Activated naive CD4-positive, alpha-beta T cell treated with anti-CD3 and anti-CD28 coated beads, Interleukin-2, amount 50 U/mL, for 24 hours (primary cell): ENCODE measurements around the gene KCNH4.

Experiments used
- H3K27ac Mint-ChIP-seq: one replicate; pipeline ENCODE4 v1.8.0; 2021; ENCODE audit warnings: mild to moderate bottlenecking, mixed read lengths
- H3K27me3 Mint-ChIP-seq: one replicate; pipeline ENCODE4 v1.8.0; 2021; ENCODE audit warnings: mixed read lengths
- H3K36me3 Mint-ChIP-seq: one replicate; pipeline ENCODE4 v1.8.0; 2021; ENCODE audit warnings: mixed read lengths
- H3K4me1 Mint-ChIP-seq: one replicate; pipeline ENCODE4 v1.8.0; 2021; ENCODE audit warnings: mixed read lengths
- H3K4me3 Mint-ChIP-seq: one replicate; pipeline ENCODE4 v1.8.0; 2021; ENCODE audit warnings: mild to moderate bottlenecking, mixed read lengths
- H3K9me3 Mint-ChIP-seq: one replicate; pipeline ENCODE4 v1.8.0; 2021; ENCODE audit warnings: mixed read lengths

Gene KCNH4

GRCh38 chr17:42201458-42201772, 20.5 kb upstream of the KCNH4 start:
- Mint-ChIP-seq H3K9me3 (no peaks in the 10 kb centered on the region), H3K27me3 (no peaks in the 10 kb centered on the region), H3K27ac (peak overlapping the region; percentile 48), H3K4me1 (no peaks in the 10 kb centered on the region), H3K36me3 (peaks cover 5% of the 10 kb centered on the region), H3K4me3 (no peak overlapping the region)

GRCh38 chr17:42200706-42201457, 19.9 kb upstream of the KCNH4 start:
- Mint-ChIP-seq H3K36me3 (peaks cover 5% of the 10 kb centered on the region), H3K27ac (peak overlapping the region; percentile 43), H3K4me3 (no peak overlapping the region), H3K27me3 (no peaks in the 10 kb centered on the region), H3K9me3 (no peaks in the 10 kb centered on the region), H3K4me1 (no peaks in the 10 kb centered on the region)

- Mint-ChIP-seq H3K27me3 (no peaks in the 10 kb centered on the region), H3K27ac (peak overlapping the region; percentile 42), H3K4me3 (no peak overlapping the region), H3K9me3 (no peaks in the 10 kb centered on the region), H3K4me1 (peaks cover 1% of the 10 kb centered on the region), H3K36me3 (peaks cover 3% of the 10 kb centered on the region)
Observed at GRCh38 chr17:42199416-42200011, 18.6 kb upstream of the KCNH4 start.

GRCh38 chr17:42198897-42199296, 18.0 kb upstream of the KCNH4 start:
- Mint-ChIP-seq H3K27me3 (no peaks in the 10 kb centered on the region), H3K36me3 (peaks cover 3% of the 10 kb centered on the region), H3K27ac (no peak overlapping the region), H3K9me3 (no peaks in the 10 kb centered on the region), H3K4me3 (no peak overlapping the region), H3K4me1 (peaks cover 7% of the 10 kb centered on the region)

- no peaks in the 10 kb centered on the region for H3K27me3 Mint-ChIP-seq
- H3K9me3 Mint-ChIP-seq: no peaks in the 10 kb centered on the region
- peaks cover 18% of the 10 kb centered on the region for H3K4me1 Mint-ChIP-seq
- no peak overlapping the region for H3K4me3 Mint-ChIP-seq
- H3K27ac Mint-ChIP-seq: peak overlapping the region; percentile 46
- peaks cover 3% of the 10 kb centered on the region for H3K36me3 Mint-ChIP-seq
Observed at GRCh38 chr17:42197564-42198156, 16.7 kb upstream of the KCNH4 start.

- Mint-ChIP-seq H3K4me1 (peaks cover 23% of the 10 kb centered on the region), H3K27me3 (no peaks in the 10 kb centered on the region), H3K4me3 (peak within 1 kb of the TSS; percentile 97), H3K9me3 (no peaks in the 10 kb centered on the region), H3K36me3 (peaks cover 1% of the 10 kb centered on the region), H3K27ac (peak within 1 kb of the TSS; percentile 96)
Observed at GRCh38 chr17:42193969-42194899, 13.3 kb upstream of the KCNH4 start, which contains the start of gene GHDC. GHDC (minus strand) TSS chr17:42194494; CDS start chr17:42193581, 913 bp downstream.

GRCh38 chr17:42193216-42193968, 12.4 kb upstream of the KCNH4 start:
- H3K36me3 Mint-ChIP-seq: peaks cover 1% of the 10 kb centered on the region
- H3K9me3 Mint-ChIP-seq: no peaks in the 10 kb centered on the region
- peak overlapping the region; percentile 97 for H3K4me3 Mint-ChIP-seq
- H3K27ac Mint-ChIP-seq: peak overlapping the region; percentile 96
- no peaks in the 10 kb centered on the region for H3K27me3 Mint-ChIP-seq
- H3K4me1 Mint-ChIP-seq: peaks cover 23% of the 10 kb centered on the region

- no peaks in the 10 kb centered on the region for H3K9me3 Mint-ChIP-seq
- H3K36me3 Mint-ChIP-seq: peaks cover 1% of the 10 kb centered on the region
- peak overlapping the region; percentile 17 for H3K27ac Mint-ChIP-seq
- peaks cover 23% of the 10 kb centered on the region for H3K4me1 Mint-ChIP-seq
- peak overlapping the region; percentile 97 for H3K4me3 Mint-ChIP-seq
- H3K27me3 Mint-ChIP-seq: no peaks in the 10 kb centered on the region
Observed at GRCh38 chr17:42192189-42193126, 11.5 kb upstream of the KCNH4 start.

- Mint-ChIP-seq H3K27me3 (no peaks in the 10 kb centered on the region), H3K4me1 (peaks cover 23% of the 10 kb centered on the region), H3K9me3 (no peaks in the 10 kb centered on the region), H3K36me3 (no peaks in the 10 kb centered on the region), H3K4me3 (no peak overlapping the region), H3K27ac (no peak overlapping the region)
Observed at GRCh38 chr17:42191275-42191608, 10.3 kb upstream of the KCNH4 start.

- Mint-ChIP-seq H3K27ac (no peak overlapping the region), H3K36me3 (no peaks in the 10 kb centered on the region), H3K4me3 (no peak overlapping the region), H3K9me3 (no peaks in the 10 kb centered on the region), H3K4me1 (peaks cover 23% of the 10 kb centered on the region), H3K27me3 (no peaks in the 10 kb centered on the region)
Observed at GRCh38 chr17:42190491-42191274, 9.7 kb upstream of the KCNH4 start.

- Mint-ChIP-seq H3K9me3 (no peaks in the 10 kb centered on the region), H3K4me1 (peaks cover 30% of the 10 kb centered on the region), H3K27ac (no peak overlapping the region), H3K27me3 (no peaks in the 10 kb centered on the region), H3K4me3 (no peak overlapping the region), H3K36me3 (no peaks in the 10 kb centered on the region)
Observed at GRCh38 chr17:42189651-42189965, 8.7 kb upstream of the KCNH4 start.

- Mint-ChIP-seq H3K27me3 (no peaks in the 10 kb centered on the region), H3K27ac (no peak overlapping the region), H3K36me3 (no peaks in the 10 kb centered on the region), H3K4me1 (peaks cover 29% of the 10 kb centered on the region), H3K9me3 (no peaks in the 10 kb centered on the region), H3K4me3 (no peak overlapping the region)
Observed at GRCh38 chr17:42188749-42189650, 8.1 kb upstream of the KCNH4 start.

GRCh38 chr17:42187833-42188232, 6.9 kb upstream of the KCNH4 start:
- Mint-ChIP-seq H3K36me3 (no peaks in the 10 kb centered on the region), H3K4me3 (no peak overlapping the region), H3K4me1 (peaks cover 29% of the 10 kb centered on the region), H3K27ac (no peak overlapping the region), H3K27me3 (no peaks in the 10 kb centered on the region), H3K9me3 (no peaks in the 10 kb centered on the region)
